CD4-positive, alpha-beta T cell treated with Interleukin-15 for 1 hour (primary cell): ENCODE data around the gene CCDC85A.

Experiments used
- DNase-seq: peaks from one replicate; pipeline ENCODE4 v3.0.0-alpha.2; 2020

CCDC85A gene

GRCh38 chr2:56376699-56377665 lies 193.2 kb downstream of the CCDC85A start:
- no peak for DNase-seq

DNA sequence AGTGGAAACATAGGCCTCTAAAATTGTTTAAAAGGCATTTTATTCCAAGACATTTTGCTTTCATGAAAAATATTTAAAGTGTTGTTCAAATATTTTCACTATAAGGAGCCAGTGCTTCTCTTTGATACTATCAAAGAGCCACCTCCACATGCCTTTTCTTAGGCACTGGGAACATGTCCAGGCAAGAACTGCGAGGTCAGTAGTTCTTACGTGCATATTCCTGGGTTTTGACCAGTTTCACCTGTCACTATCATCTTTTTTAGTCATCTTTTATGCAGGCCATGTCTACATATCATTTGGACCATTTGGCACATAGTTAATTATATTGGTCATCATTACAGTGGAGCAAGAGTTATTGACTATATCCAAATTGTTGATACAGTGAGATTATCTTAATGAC lies 195.3 kb downstream of the CCDC85A start:
- no peak for DNase-seq

- DNase-seq: no peak
These were observed 197.1 kb downstream of the CCDC85A start for GRCh38 chr2:56380861-56381260.

- no peak for DNase-seq
These were observed 198.7 kb downstream of the CCDC85A start for GRCh38 chr2:56382466-56382865.

GRCh38 chr2:56386657-56387056 lies 202.9 kb downstream of the CCDC85A start:
- no peak for DNase-seq

DNA sequence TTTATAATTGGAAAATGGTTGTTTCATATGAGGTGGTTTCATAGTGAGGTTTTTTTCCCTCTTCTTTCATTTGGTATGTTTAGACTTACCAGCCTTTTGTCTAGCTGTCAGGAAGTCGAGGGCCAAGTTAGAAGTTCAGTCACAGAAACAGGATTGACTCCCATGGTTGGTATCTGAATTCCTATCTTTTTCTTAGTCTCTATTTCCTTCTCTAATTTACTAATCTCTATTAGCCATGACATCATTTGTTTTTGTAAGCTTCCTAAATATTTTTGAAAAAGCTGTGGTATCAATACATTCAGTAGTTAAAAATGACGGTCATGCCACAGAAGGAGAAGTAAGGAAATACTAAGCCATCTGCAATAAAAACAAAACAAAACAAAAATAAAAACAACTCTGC lies 206.9 kb downstream of the CCDC85A start:
- no peak for DNase-seq

- DNase-seq: no peak
These were observed 226.3 kb downstream of the CCDC85A start for GRCh38 chr2:56410140-56410539.

DNA sequence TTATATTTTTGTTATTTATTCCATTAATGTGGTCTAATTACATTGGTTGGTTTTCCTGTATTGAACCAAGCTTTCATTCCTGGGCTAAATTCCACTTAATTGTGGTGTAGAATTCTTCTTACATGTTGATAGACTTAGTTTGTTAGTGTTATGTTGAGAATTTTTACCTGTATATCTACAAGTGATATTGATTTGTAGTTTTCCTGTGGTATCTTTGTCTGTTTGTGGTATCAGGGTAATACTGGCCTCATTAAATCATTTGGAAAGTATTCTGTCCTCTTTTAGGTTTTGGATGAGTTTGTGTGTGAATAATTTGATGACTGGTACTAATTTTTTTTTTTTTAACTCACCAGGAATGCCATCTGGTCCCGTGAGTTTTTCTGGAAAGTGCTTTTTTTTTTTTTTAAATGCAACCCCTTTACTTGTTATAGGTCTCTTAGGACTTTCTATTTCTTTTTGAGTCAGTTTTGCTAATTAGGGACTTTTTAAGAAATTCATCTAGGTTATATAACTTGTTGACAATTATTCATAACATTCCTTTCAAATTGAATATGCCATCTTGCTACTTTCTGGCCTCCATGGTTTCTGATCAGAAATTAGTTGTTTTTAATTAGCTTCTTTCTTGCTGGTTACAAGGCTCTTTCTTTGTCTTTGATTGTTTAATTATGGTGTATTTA lies 232.8 kb downstream of the CCDC85A start:
- no peak for DNase-seq
